HG02759 (cell line): Measurements from ENCODE around the gene TBC1D22A.
"Not testable (repeated sequence)": the region's sequence is repeated elsewhere in the genome, so short reads cannot be mapped to it uniquely, and the experiment has no call there.

Experiments used
- ATAC-seq: cut with Tn5 transposase; IDR thresholded peaks from one replicate; pipeline ENCODE4 v1.9.1; 2021; ENCODE audit warnings: mild to moderate bottlenecking, moderate library complexity; ENCODE audit not compliant: unreplicated experiment

TBC1D22A gene

DNA sequence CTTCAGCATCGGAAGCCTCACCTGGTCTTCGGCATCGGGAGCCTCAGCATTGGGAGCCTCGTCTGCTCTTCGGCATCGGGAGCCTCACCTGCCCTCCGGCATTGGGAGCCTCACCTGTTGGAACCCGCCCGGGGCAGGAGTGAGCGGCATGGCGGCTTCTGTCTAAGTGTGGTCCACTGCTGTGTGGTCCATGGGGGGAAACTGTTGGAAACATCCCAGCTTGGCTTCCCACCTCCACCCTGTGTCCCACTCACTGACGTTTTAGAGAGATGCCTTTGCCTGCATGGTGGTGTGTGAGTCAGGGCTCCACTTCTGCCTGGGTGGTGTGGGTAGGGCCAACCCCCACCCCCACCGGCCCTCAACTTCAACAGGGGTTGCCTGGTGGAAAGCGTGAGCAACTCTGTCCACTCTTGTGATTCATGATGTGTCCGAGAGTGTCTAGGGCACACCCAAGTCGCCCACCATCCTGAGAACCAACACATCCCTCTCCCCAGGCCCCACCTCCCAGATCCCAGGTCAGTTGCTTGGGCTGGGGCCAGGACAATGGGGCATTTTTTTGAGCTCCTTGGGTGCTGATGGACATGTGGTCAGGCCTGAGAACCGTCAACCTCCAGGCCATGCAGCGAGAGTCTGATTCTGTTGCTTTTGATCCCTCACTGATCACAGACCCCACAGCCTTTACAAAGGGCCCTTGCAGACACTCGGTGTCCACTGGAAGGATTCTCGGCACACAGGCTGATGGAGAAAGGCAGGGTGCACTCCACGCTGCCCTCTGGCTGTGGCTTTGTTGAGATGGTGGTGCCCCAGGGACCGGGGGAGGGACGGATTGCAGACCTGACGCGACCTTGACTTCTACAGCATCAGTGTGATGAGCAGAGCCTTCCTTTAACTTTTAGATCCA, 406.7 kb downstream of the TBC1D22A start:
- ATAC-seq, result no peak

DNA sequence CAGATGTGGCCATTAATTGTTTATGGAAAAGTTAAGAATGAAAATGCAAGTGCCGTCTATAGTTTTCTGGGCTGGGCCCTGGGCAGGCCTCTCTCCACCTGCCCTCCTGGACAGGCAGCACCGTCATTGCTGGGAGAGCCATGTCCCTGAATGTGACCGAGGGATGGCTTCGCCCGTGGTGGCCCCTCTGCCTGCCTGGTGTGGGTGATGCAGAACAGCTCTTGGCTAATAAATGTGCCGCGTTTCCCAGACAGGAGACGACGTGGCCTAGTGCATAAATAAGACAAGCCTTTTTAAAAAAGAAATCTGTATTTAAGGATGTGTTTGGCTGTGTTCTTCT, 407.3 kb downstream of the TBC1D22A start:
- ATAC-seq, result no peak

DNA sequence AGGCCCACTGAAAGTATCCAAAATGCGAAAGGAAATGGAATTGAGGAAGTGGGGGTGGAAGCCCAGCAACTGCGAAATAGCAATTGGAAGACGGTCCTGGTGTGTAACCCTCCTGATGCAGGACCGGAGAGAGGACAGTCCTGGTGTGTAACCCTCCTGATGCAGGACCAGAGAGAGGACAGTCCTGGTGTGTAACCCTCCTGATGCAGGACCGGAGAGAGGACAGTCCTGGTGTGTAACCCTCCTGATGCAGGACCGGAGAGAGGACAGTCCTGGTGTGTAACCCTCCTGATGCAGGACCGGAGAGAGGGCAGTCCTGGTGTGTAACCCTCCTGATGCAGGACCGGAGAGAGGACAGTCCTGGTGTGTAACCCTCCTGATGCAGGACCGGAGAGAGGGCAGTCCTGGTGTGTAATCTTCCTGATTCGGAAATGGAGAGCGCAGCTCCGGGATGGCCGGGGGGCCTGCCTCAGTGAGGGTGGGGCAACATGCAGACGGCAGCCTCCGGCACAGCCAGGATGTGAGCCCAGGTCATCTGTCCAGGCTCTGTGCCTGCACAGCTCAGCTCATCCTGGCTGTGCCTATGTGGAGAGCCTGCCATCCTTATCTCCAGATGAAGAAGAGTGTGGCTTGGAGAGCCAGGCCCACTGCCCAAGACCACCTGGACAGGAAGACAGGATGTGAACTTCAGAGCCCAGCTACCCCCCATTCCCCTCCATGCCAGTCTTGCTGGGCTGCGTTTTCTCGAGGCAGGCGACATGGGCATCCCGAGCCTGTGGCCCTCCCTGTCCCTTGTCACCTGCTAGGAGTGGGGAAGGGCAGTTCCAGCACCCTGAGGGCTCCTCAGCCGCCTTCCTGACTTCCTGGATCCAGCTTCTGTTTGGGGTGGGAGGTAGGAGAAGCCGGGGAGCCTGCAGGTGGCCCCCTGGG, 408.3 kb downstream of the TBC1D22A start:
- not testable (repeated sequence) for ATAC-seq

DNA sequence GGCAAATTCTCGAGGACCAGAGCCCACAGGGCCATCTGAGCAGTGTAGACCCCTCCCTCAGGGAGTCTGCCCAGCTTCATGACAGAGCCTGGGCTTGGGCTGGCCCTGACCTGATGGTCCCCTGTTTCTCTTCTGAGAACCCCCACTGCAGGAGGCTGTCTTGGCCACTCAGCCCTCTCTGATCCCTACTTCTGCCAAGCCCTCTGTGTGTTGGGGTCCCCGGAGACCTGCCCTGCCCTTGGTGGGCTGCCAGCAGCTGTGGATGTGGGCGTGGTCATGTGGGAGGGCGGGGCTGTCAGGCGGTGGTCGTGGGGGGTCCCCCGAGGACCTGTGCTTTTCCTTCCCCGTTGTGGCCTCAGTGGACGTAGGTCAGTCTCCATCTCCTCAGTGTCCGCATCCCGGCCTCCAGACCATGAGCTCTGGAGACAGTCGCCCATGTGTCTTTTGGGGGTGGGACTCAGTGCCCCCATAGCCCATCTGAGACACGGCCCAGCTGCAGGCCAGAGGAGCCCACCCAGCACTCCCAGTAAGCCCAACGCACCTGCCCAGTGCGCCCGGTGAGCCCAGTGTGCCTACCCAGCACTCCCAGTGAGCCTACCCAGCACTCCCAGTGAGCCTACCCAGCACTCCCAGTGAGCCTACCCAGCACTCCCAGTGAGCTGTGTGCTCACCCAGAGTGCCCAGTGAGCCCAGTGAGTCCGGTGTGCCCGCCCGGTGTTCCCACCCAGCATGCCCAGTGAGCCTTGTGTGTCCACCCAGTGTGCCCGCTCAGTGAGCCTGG, 409.2 kb downstream of the TBC1D22A start:
- no peak for ATAC-seq

DNA sequence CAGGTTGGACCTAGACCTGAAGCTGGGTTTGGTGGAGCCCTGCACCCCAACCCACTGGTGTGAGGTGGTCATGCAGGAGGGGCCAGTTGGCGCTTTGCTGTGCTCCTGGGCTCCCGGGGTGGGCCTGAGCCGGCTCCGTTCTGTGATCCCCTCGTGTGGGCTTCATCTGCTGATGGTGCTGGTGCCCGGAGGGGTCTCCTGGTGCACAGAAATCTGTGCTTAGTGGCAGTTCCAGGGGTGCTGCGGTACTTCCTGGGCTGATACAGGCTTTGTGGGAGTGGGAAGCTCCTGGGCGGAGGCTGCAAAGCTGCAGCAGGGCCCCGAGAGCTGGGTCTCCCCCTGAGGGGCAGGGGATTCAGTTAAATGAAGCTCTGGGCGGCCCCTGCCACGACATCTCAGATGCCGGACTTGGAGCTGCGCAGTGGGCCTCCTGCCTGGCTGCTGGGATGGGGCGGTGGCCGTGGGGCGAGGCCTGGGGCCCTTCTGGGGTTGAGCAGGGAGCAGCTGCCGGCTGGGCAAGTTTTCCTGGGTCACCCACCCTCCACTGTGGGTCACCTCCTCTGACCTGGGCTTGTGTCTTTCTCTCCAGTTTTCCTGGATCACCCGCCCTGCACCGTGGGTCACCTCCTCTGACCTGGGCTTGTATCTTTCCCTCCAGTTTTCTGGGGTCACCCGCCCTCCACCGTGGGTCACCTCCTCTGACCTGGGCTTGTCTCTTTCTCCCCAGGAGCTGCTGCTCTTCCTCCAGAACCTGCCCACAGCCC, 410.5 kb downstream of the TBC1D22A start:
- no peak for ATAC-seq

DNA sequence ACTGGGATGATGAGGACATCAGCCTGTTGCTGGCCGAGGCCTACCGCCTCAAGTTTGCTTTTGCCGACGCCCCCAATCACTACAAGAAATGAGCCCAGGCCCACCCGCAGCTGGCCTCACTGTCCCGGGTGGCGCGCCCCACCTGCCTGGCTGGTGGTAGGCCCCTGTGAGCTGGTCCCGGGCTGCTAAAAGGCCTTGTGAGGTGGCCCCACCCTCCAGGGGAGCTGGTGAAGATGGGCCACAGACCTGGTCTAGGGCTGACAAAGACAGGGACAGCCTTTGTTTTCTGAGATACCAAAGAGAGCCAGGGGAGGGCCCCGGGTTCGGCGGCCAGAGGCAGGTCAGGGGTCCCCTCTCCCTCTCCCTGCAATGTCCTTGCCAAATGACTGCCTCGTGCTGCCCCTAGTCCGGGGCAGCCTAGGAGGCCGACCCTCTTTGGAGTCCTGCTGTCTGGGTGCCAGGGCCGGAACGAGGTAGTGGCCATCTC, 411.1 kb downstream of the TBC1D22A start:
- ATAC-seq, result no peak

DNA sequence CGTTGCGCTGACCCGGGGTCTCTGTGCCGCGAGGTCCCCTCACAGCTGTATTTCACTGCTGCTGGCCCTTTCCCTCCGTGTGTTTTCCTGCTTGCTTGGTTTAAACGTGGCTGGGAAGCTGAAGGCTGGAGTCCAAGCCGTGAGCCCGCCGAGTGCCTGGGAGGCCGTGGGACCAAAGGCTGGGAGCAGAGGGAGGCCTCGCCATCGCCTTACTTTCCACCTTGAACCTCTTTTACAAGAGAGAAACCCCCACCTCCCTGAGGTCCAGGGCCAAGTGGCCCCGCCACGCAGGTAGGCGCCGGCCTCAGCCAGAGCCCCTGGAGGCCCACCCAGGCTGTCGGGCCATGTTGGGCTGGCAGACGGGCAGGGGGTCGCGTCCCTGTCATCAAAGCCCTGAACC, 411.6 kb downstream of the TBC1D22A start:
- no peak for ATAC-seq

DNA sequence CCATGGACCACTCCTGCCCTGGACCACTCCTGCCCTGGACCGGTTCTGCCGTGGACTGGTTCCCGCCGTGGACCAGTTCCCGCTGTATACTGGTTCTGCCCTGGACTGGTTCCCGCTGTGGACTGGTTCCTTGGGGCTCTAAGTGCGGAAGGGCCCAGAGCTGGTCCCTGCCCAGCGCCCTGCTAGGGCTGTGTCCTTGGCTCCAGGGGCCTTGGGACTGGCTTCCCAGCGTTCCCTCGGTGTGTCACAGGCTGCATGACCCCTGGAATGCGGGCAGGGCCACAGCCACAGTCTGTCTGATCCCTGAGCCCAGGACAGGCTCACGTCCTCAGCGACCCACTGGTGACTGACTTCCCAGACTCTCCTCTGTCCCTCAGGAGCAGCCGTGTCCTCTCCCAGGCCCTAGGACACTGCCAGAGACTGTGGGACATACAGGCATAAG, 412.2 kb downstream of the TBC1D22A start:
- ATAC-seq, result no peak

DNA sequence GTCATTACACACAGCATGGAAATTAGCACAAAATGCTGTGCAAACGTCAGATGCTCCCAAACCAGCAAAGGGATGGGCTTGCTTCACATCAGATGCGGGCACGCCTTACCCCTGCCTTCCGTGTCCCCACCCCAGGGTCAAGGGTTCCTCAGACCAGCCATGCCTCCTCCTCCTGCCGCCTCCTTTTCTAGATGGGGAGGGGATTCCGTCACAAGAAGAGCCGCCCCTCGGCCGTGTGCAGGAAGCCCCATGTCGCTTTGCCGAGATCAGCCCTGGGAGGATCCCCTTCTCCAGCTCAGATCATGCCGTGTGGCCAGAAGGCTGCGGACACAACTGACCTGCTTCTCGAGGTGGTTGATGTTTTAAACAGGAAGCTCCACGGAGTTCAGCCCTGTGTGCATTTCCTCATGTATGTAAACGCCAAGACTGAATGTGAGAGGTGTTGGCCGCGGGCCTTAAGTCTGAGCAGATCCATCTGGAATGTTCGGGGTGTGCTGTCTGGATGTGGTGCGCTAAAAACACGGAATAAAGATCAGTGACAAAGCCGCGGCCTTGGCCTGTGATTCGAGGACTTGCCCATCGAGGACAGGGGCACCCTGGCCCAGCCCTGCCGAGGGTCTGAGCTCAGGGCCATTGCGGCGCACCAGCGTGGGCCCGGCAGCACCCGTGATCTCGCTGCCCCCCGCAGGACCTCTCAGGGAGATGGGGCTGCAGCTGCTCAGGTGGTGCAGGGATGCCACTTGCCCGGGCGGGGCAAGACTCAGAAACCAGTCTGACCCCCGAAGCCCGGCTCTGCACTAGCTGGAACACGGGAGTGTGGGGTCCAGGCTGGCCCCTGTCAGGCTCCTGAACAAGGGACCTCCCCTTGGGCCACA, 412.9 kb downstream of the TBC1D22A start:
- ATAC-seq, result no peak

DNA sequence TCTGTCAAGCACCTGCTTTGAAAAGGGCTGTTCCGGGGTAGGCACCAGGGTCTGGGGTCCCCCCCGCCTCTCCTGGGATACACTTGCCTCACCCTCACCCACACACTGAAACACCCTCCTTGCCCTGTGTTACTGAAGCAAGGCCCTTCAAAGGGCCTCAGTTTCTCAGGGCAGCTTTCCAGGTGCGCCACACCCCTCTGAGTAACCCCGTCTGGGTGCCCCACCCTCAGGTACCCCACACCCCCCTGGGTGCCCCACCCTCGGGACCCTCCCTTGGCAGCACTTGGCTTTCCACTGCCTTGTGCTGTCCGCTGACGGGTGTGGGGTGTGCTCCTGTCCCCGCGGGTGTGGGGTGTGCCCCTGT, 413.6 kb downstream of the TBC1D22A start:
- no peak for ATAC-seq

DNA sequence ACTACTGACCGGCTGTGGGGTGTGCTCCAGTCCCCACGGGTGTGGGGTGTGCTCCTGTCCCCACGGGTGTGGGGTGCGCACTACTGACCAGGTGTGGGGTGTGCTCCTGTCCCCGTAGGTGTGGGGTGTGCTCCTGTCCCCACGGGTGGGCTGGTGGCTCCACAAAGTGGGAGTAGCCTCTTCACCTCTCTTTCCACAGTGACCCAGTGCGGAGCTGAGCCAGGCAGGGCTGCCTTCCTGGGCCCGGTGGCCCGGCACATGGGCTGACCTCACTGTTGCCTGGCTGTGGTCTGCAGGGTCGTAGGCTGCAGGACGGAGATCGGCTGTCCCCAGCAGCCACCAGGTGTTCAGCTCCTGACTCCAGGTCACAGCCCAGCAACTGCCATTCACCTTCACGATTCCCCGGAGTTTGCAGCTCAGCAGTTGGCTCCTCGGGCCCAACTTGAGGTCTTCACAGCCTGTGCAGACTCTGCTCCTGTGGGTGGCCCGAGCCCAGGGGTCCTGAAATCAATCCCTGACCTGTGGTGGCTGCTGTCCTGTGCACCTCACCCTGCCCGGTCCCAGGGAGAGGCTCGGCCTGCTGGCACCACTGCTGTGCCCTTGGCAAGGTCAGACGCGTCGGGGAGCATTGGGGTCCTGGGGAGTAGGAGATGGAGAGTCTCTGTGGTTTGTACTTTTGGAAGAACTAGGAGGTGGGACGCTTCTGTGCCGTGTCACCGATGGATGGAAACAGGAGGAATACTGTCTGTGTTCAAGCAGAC, 414.3 kb downstream of the TBC1D22A start:
- ATAC-seq, result no peak

DNA sequence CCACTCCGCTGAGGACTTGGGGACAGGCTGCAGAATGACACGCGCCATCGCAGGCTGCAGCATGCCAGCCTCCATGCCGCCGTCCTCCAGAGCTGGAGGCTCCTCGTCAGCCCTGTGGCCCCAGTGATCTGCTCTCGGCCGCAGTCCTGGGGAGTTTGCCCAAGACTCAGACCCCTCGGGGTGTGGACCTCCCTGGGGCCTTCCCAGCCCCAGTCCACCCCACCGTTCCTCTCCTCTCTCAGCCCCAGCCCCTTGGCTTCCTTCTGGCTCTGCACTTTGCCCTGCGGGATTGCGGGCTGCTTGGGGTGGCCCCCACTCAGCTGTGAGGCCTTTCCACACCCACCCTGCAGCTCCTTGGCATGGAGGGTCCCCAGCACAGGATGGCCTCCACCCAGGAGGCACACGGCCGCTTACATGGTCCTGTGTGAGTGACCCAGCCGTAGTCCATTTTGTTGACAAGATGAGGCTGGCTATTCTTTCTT, 414.9 kb downstream of the TBC1D22A start:
- ATAC-seq, result no peak

DNA sequence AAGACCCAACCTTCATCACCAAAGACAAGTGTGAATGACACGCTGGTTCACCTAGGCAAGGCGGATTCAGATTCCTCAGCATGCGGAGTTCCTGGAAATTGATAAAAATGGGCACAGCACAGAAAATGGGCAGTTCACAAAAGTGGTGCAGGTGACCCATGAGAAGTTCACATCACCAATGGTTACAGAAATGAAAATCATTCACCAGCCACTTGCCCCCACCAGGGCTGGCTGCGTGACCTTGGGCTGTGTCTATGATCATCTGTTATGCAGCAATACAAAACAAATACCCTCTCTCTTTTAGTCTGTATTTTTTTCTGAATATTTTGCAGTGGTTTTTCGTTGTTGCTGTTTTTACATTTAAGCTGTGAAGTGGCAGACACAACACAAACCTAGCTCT, 415.9 kb downstream of the TBC1D22A start:
- ATAC-seq, result no peak

DNA sequence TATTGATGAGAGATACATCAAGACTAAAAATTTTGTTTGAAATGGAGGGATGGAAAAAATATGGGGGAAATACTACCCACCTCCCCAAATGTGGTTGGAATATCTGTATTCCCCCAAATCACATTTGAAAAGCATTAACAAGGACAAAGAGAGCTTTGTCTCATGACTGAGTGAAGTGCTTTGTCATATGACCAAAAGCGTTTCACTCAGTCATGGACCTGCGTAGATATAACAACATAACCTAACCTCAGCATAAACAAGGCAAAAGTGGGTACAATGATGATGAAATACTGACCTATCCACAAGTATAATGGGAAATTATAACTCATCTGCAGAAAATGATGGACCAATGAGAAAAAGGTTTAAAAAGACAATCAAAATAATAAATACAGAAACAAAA, 418.3 kb downstream of the TBC1D22A start:
- ATAC-seq, result no peak

DNA sequence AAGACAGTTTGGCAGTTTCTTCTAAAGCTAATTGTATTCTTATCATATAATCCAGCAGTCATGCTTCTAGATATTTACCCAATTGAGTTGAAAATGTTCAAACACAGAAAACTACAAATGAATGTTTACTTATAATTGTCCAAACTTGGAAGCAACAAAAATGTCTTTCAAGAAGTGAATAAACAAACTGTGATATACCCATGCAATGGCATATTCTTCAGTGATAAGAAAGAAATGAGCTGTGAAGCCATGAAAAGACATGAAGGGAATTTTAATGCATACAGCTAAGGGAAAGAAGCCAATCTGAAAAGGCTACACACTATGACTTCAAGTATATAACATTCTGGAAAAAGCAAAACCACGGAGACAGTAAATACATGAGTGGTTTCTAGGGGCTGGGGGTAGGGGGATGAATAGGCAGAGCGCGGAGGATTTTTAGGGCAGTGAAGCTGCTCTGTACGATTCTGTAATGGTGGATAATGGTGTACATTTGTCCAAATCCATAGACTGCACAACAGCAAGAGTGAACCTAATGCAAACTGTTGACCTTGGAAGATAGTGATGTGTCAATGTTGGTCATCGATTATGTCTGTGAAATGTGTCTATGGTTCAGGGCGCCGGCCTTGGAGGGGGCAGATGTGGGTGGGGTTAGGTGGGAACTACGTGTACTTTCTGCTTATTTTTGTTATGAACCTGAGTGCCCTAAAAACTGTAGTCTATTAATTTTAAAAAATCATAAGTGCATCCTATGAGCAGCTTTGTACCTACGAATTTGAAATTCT, 424.9 kb downstream of the TBC1D22A start:
- ATAC-seq, result no peak

DNA sequence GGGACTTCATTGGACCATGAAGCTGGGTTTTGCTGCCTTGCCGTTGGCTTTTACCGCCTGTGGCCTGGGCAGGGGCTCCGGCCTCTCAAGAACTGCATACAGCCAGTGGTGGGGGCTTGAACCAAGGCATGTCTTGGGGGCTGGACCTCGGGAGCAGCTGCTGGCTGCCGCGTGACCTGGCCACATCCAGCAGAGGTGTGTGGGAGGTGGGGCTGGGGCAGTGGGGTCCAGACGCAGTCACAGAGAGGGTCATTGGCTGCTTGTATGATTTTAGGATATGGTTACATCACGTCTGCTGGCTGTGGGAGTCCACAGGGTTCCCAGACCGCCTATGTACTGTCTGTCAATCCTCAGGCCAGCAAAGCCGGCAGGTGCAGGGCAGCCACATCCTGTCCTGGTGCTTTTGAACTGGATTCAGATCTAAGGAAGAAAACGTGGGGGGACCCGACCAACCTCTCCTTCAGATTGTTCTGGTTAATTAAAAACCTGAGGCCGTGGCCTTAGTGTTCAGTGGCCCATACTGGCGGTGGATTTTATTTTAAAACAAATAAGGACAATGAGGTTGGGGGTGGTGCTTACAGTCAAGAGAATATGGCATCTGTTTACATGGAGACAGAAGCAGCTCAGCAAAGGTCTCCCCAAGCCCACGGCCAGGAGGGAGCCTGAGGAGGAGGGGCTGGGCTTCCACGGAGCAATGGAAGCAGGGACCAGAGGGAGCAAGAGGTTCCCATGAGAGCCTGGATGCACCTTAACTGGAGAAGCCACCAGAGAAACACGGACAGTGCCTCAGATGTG, 426.0 kb downstream of the TBC1D22A start:
- no peak for ATAC-seq
